ENCODE measurements around the gene PAM. TPM values are rescaled to one million over a fixed set of nuclear protein-coding genes. Genes with fewer than 3 reads are reported as not detected.

PAM gene
- total RNA-seq, 1 experiment from 2014 or later: 257 TPM

DNA sequence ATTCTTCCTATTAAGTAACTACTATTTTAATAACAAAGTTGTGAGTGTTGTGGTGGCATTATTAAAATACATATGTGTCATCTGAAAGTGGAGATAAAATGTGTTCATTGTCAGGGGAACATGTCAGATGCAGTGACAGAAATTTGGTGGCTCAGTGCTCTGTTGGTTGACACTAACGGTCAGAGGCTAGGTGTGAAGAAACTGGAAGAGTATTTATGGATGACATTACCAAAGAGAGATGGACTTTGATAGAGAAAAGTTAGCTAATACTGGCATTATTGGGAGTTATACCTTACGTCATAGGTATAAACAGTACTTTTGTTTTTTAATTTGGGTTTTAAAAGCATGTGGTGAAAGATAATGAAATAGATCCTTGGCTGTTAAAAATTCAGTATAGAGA lies 33.7 kb downstream of the PAM start (continued):
- TF ChIP-seq CBX3 (IDR thresholded peaks at IDR 0.05; ENCODE audit: low read depth) (no peak), YY1 (IDR thresholded peaks at IDR 0.05; ENCODE audit: extremely low read depth, insufficient replicate concordance, low read depth, low read length) (no peak), CEBPB (IDR thresholded peaks at IDR 0.05; ENCODE audit: low read depth) (no peak), JUND (IDR thresholded peaks at IDR 0.05) (no peak), POLR2A (IDR thresholded peaks at IDR 0.05; ENCODE audit: borderline replicate concordance, extremely low read depth, insufficient read depth, insufficient read length) (no peak), SRF (IDR thresholded peaks at IDR 0.05; ENCODE audit: low read depth) (no peak), FOSL1 (IDR thresholded peaks at IDR 0.05; ENCODE audit: low read depth) (no peak)

GRCh38 chr5:102789469-102789868 lies 34.4 kb downstream of the PAM start:
- no peak for DNase-seq (ENCODE audit: low read depth, low spot score)
- Histone ChIP-seq H3K9ac (ENCODE audit: low read length) (no peak overlapping the region), H3K4me3 (replicated peaks in 1 of 2; ENCODE audit: low read depth in 1 of 2, low read length in 2 of 2) (no peak overlapping the region), H3K9me2 (ENCODE audit: insufficient read depth) (no peaks in the 10 kb centered on the region; the same call in 1 of the 2 replicates), H2AFZ (ENCODE audit: low read depth, low read length, poor library complexity, severe bottlenecking) (no peak overlapping the region), H3K27ac (ENCODE audit: low read depth, low read length) (no peak overlapping the region), H3K36me3 (ENCODE audit: control insufficient read depth in 1 of 2, insufficient read depth in 2 of 2, low read length in 2 of 2) (no peaks in the 10 kb centered on the region), H3K4me1 (ENCODE audit: control insufficient read depth in 1 of 2, insufficient read depth in 2 of 2, low read length in 2 of 2) (peaks cover 5 to 27% of the 10 kb centered on the region in 2 experiments), H4K20me1 (ENCODE audit: insufficient read depth) (no peaks in the 10 kb centered on the region), H3K27me3 (ENCODE audit: insufficient read depth, low read length) (no peaks in the 10 kb centered on the region), H3K9me3 (ENCODE audit: control insufficient read depth in 1 of 2, insufficient read depth in 1 of 2, low read depth in 1 of 2, low read length in 2 of 2) (no peaks in the 10 kb centered on the region), H3K79me2 (ENCODE audit: insufficient read depth, low read length) (peaks cover 74% of the 10 kb centered on the region), H3K4me2 (ENCODE audit: low read length) (no peak overlapping the region)
- no peak for TF ChIP-seq SP1 (IDR thresholded peaks at IDR 0.05; ENCODE audit: low read depth)
- TF ChIP-seq ELF1 (IDR thresholded peaks at IDR 0.05; ENCODE audit: borderline replicate concordance, low read depth): no peak
- no peak for TF ChIP-seq POLR2AphosphoS5 (IDR thresholded peaks at IDR 0.05; ENCODE audit: low read depth, low read length)
- TF ChIP-seq EZH2 (IDR thresholded peaks at IDR 0.05): no peak
- no peak for TF ChIP-seq JUND (IDR thresholded peaks at IDR 0.05)
- TF ChIP-seq FOSL1 (IDR thresholded peaks at IDR 0.05; ENCODE audit: low read depth): no peak
- intact Hi-C loops (cut with micrococcal nuclease): loop anchor here (1.0 kb wide), 1 partner anchor 110 kb away; no protein-coding TSS in a partner anchor
- POLR2A ChIA-PET: no interaction called here
- RAD21 ChIA-PET (ENCODE audit: low non-redundant PET in 1 of 2, low total read pairs in 2 of 2, uncharacterized antibody in 2 of 2, unreplicated experiment in 2 of 2): no interaction called here
- BruUV-seq (replicated peaks): no TSS peak
- CTCF ChIA-PET: interaction anchor here (1.2 kb wide), 1 partner anchor 9 kb away, joined by 5 read pairs; no protein-coding TSS in a partner anchor
- ATAC-seq: no peak
